Measurements from ENCODE around the gene LBX1.
A peak's percentile ranks its signal among the peaks of the same experiment; 100 is the strongest.

LBX1 gene

DNA sequence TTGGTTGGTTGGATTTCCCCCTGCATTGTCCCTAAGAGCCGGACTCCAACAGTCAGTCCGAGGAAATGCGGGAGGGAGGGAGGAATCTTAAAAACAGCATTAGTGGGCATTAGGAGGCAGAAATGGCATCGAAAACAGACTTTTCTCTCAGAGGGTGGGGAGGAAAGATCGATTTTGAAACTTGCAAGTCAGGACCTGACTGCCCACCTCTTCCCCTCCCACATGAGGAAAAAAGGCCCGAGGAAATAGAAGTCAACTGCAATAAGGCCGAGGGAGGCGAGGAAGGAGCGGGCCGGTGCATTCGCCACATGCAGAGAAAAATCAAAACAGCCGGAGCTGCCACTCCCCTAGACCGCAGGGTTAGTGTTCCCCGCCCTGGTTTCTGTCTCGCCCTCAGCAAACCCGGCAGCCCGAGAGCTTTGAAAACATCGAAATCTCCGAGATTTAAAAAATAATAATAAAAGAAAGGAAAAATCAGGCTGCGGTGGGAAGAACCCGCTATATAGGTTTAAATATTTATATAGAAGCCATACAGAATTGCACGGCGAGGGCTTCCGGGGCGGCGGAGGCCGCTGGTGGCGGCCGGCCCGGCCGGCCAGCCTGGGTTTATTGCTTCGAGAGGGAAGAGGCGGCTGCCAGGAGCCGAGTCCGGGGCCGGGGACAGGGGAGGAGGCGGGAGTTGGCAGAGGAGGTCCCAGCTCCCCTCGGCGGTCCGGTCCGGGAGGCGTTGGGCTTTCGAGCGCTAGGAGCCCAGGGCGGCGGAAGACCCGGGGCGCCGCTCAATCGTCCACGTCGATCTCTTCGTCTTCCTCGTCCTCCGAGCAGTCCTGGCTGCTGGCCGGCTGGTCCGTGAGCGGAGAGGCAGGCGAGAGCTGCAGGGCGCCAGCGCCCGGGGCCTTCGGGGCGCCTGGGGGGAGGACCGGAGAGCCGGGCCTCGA is 2.5 kb downstream of the LBX1 start:
- H3K36me3 ChIP-seq (ENCODE audit: control insufficient read depth, insufficient read depth, low read length) = no peaks in the 10 kb centered on the region
- TF ChIP-seq, protein P1, sequence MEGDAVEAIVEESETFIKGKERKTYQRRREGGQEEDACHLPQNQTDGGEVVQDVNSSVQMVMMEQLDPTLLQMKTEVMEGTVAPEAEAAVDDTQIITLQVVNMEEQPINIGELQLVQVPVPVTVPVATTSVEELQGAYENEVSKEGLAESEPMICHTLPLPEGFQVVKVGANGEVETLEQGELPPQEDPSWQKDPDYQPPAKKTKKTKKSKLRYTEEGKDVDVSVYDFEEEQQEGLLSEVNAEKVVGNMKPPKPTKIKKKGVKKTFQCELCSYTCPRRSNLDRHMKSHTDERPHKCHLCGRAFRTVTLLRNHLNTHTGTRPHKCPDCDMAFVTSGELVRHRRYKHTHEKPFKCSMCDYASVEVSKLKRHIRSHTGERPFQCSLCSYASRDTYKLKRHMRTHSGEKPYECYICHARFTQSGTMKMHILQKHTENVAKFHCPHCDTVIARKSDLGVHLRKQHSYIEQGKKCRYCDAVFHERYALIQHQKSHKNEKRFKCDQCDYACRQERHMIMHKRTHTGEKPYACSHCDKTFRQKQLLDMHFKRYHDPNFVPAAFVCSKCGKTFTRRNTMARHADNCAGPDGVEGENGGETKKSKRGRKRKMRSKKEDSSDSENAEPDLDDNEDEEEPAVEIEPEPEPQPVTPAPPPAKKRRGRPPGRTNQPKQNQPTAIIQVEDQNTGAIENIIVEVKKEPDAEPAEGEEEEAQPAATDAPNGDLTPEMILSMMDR (IDR thresholded peaks at IDR 0.05; ENCODE audit: insufficient read depth, low read length, poor library complexity, severe bottlenecking) = no peak
- H3K27me3 ChIP-seq (replicated peaks; ENCODE audit: control insufficient read depth, insufficient read depth, low read length) = peaks cover 9% of the 10 kb centered on the region
- peak overlapping the region; percentile 22 for H3K4me3 ChIP-seq (replicated peaks; ENCODE audit: low read depth, low read length)
- no peak for DNase-seq (ENCODE audit: extremely low read depth, insufficient read length)

DNA sequence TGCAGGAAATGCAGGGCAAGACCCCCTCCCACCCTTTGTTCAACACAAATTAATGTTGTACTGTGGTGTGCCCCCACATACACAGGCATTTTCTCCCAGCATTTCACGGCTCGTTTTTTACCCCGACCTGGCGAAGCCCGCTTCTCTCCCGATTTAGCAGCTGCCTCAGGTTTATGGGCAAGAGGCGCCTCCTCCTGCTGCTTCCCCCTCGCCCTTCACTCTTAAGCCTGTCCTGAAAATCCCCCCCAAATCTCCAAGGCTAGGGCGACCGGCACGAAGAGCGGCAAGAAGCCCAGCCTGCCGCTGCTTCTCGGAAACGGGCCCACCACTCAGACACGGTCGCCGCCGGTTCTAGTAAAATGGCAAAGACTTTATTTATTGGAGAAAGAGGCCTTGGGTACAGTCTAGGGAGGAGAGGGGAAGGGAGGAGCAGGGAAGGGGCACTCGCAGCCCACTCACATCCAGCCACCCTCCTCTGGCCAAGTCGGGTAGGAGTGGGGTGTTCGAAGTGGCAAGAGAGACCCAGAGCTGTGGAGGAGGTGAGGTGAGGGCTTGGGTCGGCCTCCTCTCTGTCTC is 3.3 kb downstream of the LBX1 start:
- no peak overlapping the region for H3K4me3 ChIP-seq (replicated peaks; ENCODE audit: low read depth, low read length)
- peaks cover 6% of the 10 kb centered on the region for H3K27me3 ChIP-seq (replicated peaks; ENCODE audit: control insufficient read depth, insufficient read depth, low read length)
- TF ChIP-seq, protein P1 (IDR thresholded peaks at IDR 0.05; ENCODE audit: insufficient read depth, low read length, poor library complexity, severe bottlenecking) = no peak
- no peaks in the 10 kb centered on the region for H3K36me3 ChIP-seq (ENCODE audit: control insufficient read depth, insufficient read depth, low read length)
- DNase-seq (ENCODE audit: extremely low read depth, insufficient read length) = no peak

DNA sequence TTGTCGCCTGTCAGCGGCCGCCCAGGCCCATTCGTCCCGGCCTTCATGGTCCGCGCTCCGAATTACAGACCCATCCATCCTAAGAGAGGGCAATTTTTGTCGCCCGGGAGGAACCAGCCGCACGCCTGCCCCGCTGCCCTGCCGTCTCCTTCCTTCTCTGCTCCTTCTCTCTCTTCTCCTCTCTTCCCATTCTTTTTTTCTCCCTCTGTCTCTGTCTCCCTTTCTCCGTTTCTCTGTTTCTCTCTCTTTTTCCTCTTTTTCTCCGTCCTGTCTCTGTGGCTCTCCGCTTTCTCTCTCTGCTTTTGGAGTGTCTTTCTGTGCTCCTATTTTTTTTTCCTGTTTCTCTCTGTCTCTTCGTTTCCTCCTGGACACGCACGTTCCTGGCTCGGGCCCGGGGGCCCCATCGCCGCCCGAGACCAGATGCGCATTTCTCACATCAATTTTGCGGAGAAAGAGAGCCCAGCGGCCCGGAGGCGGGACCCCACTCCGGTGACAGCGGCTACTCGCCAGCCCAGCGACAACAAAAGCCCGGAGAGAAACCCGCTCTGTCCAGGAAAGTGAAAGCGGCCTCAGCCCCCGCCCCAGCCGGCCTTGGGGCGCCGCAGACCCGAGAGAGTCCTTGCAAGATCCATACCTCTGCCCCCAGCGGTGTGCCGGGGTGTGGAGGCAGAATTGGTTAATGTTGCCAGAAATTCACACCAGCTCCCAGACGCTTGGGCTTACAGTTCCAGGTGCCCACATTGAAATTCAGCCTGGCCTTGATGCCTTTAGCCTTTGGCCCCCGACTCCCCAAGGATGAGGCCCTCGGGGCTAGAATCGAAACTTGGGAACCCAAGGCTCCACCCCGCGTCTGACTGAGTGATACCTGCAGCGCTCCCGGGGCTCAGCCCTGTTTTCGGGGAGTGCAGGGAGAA is 4.1 kb downstream of the LBX1 start:
- no peak for DNase-seq (ENCODE audit: extremely low read depth, insufficient read length)
- TF ChIP-seq, protein P1 (IDR thresholded peaks at IDR 0.05; ENCODE audit: insufficient read depth, low read length, poor library complexity, severe bottlenecking) = no peak
- H3K36me3 ChIP-seq (ENCODE audit: control insufficient read depth, insufficient read depth, low read length) = no peaks in the 10 kb centered on the region
- H3K27me3 ChIP-seq (replicated peaks; ENCODE audit: control insufficient read depth, insufficient read depth, low read length) = peaks cover 6% of the 10 kb centered on the region
- H3K4me3 ChIP-seq (replicated peaks; ENCODE audit: low read depth, low read length) = no peak overlapping the region

DNA sequence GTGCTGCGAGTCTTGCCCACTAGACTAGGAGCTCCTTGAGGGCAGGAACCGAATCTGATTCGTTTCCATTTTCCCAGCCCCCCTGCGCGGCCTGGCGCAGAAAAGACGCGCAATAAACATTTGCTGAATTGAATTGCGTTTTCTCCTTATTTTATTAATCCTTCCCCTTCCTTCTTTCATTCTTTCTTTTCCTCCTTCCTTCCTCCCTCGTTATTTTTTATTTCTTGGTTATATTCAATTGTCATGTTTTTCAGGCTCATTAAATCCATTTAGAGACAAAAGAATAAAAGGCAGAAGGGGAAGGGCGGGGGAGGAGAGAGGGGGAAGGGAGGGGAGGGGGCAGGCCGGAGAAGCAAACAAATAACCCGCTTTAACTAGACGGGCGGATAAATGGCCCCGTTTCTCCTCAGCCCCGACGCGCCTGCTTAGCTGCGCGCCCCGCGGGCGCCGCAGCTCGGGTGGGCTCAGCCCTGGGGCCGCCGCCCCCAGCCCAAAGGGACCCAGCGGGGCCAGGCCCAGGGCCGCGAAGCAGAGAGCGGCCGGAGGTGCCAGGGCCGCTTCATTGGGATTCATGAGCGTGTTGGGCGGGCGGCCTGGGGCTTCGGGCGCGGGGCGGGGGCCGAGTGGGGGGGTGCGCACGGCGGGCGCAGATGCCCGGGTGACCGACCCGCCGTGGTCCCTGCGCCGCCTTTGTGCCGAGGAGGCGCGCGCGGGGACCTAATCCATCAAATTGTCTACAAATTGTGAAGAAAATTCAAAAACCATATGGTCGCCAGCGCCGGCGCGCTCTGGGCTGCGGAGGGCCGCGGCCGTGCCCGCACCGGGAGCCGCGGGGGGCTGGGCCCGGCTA is 5.0 kb downstream of the LBX1 start:
- H3K4me3 ChIP-seq (replicated peaks; ENCODE audit: low read depth, low read length) = no peak overlapping the region
- no peaks in the 10 kb centered on the region for H3K36me3 ChIP-seq (ENCODE audit: control insufficient read depth, insufficient read depth, low read length)
- TF ChIP-seq, protein P1 (IDR thresholded peaks at IDR 0.05; ENCODE audit: insufficient read depth, low read length, poor library complexity, severe bottlenecking) = no peak
- DNase-seq (ENCODE audit: extremely low read depth, insufficient read length) = no peak
- peaks cover 8% of the 10 kb centered on the region for H3K27me3 ChIP-seq (replicated peaks; ENCODE audit: control insufficient read depth, insufficient read depth, low read length)
